Epithelial cell of proximal tubule (primary cell): ENCODE data around the gene BTN3A1. TPM values are rescaled to one million over a fixed set of nuclear protein-coding genes. Genes with fewer than 3 reads are reported as not detected.
"Not testable (repeated sequence)": the region's sequence is repeated elsewhere in the genome, so short reads cannot be mapped to it uniquely, and the experiment has no call there.

ENCODE experiments used
- DNase-seq: peaks from one replicate; pipeline ENCODE4 v3.0.0-alpha.2; 2011; ENCODE audit warnings: low read depth
- H3K4me3 ChIP-seq: 2 replicates; pipeline ENCODE4 v1.5.1; 2011; ENCODE audit warnings: low read depth, mild to moderate bottlenecking, low read length
- total RNA-seq: library from RNA; depleted of rRNA; stranded (reverse); fragments of >200 nt; gene quantifications from 2 replicates; pipeline ENCODE4 v1.2.3, GENCODE V29; 2015
- TF ChIP-seq, protein P1 (sequence below): conservative IDR thresholded peaks from 2 replicates; pipeline ENCODE4 v1.5.1; 2012; ENCODE audit warnings: low read depth, mild to moderate bottlenecking, low read length

Gene BTN3A1
- total RNA-seq = 5.4 and 7.2 TPM in 2 replicates

DNA sequence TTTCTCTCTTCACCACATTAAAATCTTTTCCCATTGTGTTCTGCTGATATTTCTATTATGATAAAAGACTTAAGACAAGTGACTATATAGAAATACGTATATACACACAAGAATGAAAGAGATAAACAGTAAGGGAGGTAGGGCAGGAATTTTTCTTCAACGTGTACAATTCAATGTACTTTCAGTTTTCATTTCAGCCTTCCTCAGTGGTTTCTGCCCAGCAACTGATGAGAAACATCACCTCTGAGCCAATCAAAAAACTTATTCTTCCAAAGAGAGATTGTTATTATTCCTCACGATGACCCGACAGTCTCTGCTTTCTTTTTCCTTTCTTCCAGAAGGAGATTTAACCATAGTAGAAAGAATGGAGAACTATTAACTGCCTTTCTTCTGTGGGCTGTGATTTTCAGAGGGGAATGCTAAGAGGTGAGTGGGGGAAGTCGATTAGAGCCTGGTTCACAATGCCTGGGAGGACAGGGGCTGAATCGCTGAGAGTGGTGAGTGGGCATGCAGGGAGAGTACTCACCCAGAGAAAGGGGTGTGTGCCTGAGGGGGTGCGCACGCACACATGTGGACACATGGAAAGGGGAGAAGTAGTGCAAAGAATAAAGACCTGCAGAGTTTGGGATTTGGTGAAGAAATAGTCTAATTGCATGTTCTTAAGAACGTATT is at the start of gene BTN3A1:
TSS of gene BTN3A1 (plus strand) at position 289 of the 672 bp plus-strand sequence. CDS start 3,289 bp downstream, outside the sequence.
- no peak for DNase-seq
- H3K4me3 ChIP-seq = peak within 1 kb of the TSS; percentile 61
- TF ChIP-seq, protein P1, sequence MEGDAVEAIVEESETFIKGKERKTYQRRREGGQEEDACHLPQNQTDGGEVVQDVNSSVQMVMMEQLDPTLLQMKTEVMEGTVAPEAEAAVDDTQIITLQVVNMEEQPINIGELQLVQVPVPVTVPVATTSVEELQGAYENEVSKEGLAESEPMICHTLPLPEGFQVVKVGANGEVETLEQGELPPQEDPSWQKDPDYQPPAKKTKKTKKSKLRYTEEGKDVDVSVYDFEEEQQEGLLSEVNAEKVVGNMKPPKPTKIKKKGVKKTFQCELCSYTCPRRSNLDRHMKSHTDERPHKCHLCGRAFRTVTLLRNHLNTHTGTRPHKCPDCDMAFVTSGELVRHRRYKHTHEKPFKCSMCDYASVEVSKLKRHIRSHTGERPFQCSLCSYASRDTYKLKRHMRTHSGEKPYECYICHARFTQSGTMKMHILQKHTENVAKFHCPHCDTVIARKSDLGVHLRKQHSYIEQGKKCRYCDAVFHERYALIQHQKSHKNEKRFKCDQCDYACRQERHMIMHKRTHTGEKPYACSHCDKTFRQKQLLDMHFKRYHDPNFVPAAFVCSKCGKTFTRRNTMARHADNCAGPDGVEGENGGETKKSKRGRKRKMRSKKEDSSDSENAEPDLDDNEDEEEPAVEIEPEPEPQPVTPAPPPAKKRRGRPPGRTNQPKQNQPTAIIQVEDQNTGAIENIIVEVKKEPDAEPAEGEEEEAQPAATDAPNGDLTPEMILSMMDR = no peak

DNA sequence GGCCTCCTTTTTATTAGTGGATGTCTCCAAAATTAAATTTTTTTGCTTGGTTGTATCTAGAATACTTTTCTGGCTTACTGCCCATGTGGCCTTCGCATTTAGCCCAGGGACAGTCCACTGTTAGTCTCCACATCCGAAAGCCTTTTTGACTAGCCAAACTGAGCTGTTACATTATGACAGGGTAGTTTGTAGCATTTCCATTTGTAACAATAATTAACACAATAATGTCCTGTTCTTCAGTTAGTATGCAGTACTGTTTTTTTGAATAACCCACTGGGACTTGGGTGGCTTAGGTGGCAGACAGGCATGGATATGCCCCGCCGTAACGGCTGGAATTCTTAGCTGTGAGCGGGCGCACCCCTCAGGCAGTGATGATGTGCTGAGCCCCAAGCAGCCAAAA is 49.8 kb upstream of the BTN3A1 start:
- TF ChIP-seq, protein P1 = no peak
- H3K4me3 ChIP-seq = no peak overlapping the region
- DNase-seq = no peak

DNA sequence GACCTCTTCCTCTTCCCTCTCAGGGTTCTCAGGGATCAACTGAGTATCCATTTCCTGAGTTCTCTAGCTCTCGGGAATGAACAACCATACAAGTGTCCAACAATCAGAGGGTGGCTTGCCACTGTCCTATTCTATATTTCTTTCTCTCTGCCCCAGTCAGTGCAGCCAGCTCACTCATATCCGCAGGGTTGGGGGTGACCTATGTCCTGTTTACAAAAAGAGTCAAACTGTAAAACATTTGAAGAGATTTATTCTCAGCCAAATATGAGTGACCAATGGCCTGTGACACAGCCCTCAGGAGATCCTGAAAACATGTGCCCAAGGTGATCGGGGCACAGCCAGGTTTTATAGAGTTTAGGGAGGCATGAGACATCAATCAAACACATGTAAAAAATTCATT is 47.9 kb upstream of the BTN3A1 start:
- DNase-seq = no peak
- no peak overlapping the region for H3K4me3 ChIP-seq
- TF ChIP-seq, protein P1 = no peak

DNA sequence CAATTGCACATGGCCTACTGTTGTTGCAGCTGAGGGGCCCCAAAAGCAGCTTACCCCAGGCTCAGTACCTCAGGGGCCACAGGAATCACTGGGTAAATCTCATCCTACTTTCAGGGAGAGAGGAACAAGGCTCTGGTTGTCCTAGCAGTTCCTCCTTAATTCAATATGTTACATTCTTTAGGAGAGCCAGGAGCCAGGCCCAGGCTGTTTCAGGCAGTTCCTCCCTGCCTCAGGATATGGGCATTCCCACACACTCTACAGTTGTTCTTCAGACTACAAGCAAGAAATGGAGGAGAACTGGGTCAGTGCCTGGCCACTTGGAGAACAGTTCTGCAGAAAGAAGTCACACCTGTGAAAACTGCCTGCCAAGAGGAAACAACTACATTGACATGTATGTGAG is 46.7 kb upstream of the BTN3A1 start:
- TF ChIP-seq, protein P1 = no peak
- no peak for DNase-seq
- no peak overlapping the region for H3K4me3 ChIP-seq

DNA sequence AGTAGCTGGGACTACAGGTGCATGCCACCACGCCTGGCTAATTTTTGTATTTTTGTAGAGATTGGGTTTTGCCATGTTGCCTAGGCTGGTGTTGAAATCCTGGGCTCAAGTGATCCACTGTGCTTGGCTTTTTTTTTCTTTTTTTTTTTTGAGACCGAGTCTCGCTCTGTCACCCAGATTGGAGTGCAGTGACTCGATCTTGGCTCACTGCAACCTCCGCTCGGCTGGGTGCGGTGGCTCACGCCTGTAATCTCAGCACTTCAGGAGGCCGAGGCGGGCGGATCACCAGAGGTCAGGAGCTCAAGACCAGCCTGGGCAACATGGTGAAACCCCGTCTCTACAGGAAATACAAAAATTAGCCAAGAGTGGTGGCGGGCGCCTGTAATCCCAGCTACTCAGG is 44.5 kb upstream of the BTN3A1 start:
- not testable (repeated sequence) for DNase-seq, H3K4me3 ChIP-seq

DNA sequence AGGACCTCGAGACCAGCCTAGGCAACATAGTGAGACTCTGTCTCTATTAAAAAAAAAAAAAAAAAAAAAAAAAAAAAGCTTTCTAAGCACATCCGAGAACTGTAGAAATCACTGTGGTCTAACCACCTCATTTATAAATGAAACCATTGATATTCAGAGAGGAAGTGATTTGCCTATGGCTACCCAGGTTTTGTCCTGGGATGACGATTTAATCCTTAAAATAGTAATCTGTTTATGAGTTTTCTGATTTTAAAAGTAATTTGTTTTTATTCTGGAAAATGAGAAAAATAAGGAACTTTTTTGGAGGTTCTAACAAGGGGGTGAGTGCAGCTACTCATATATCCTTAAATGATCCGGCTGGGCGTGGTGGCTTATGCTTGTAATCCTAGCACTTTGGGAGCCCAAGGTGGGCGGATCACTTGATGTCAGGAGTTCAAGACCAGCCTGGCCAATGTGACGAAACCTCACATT is 43.5 kb upstream of the BTN3A1 start:
- DNase-seq = no peak
- TF ChIP-seq, protein P1 = no peak
- no peak overlapping the region for H3K4me3 ChIP-seq

DNA sequence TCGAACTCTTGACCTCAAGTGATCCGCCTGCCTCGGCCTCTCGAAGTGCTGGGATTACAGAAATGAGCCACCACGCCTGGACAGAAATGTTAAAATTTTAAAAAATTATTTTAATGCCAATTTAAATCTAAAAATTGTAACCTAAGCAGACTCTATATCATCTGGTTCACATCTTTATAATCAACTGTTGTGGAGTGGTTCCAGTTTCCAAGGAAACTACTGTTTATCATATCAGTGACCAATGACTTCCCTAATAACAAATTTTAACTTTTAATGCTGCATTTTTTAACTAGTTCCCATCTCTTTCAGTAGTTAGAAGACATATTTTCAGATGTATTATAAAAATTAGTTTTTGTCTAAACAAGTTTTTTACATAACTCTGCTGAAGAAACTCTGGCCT is 42.3 kb upstream of the BTN3A1 start:
- no peak overlapping the region for H3K4me3 ChIP-seq
- TF ChIP-seq, protein P1 = no peak
- DNase-seq = no peak
